IMR-90 (cell line): ENCODE data around the gene RNF34. TPM values are rescaled to one million over a fixed set of nuclear protein-coding genes. Genes with fewer than 3 reads are reported as not detected.
A peak's percentile ranks its signal among the peaks of the same experiment; 100 is the strongest.

Experiments
- ATAC-seq: fragments of 200-7000 bp; cut with Tn5 transposase; 2 replicates; pipeline ENCODE4 v1.9.1; 2020; ENCODE audit warnings: low read depth, mild to moderate bottlenecking, moderate library complexity
- BruUV-seq: library from RNA; stranded (reverse); fragments of 400-500 nt; replicated peaks from 2 replicates; lab custom pipeline; 2021; lab: Mats Ljungman, UMichigan
- CTCF ChIA-PET: fragments of 300-600 bp; formaldehyde crosslinking; extraction: SDS; loops from one replicate; lab custom pipeline; 2021; ENCODE audit warnings: antibody characterized with exemption; lab: Yijun Ruan, JAX
- POLR2A ChIA-PET: fragments of 300-600 bp; sonication (Branson Sonifier 250); formaldehyde crosslinking; loops from one replicate; lab custom pipeline; 2022; ENCODE audit warnings: antibody characterized with exemption; ENCODE audit not compliant: unreplicated experiment; lab: Charles Lee
- DNase-seq: peaks from one replicate; pipeline ENCODE4 v3.0.0; 2013
- H2AFZ ChIP-seq: replicated peaks from 2 replicates; pipeline ENCODE3; 2013; ENCODE audit warnings: low read length, mild to moderate bottlenecking; ENCODE audit not compliant: poor library complexity
- H2AK5ac ChIP-seq: 2 replicates; pipeline ENCODE4 v1.6.1; 2013; ENCODE audit warnings: low read depth, low read length, inconsistent platforms
- H2AK9ac ChIP-seq: replicated peaks from 2 replicates; pipeline ENCODE3; 2013; ENCODE audit warnings: mild to moderate bottlenecking, low read depth, low read length, moderate library complexity; ENCODE audit not compliant: poor library complexity
- H2BK120ac ChIP-seq: 2 replicates; pipeline ENCODE4 v1.6.1; 2013; ENCODE audit warnings: low read depth, low read length, inconsistent platforms
- H2BK15ac ChIP-seq: 3 replicates; pipeline ENCODE4 v1.6.1; 2013; ENCODE audit warnings: low read depth, low read length, inconsistent platforms
- H2BK20ac ChIP-seq: 2 replicates; pipeline ENCODE4 v1.6.1; 2013; ENCODE audit warnings: low read depth, mild to moderate bottlenecking, inconsistent platforms, low read length, moderate library complexity
- H2BK5ac ChIP-seq: 2 replicates; pipeline ENCODE4 v1.6.1; 2013; ENCODE audit warnings: mild to moderate bottlenecking, low read depth, low read length, inconsistent platforms; ENCODE audit not compliant: poor library complexity, severe bottlenecking
- H3K14ac ChIP-seq: replicated peaks from 2 replicates; pipeline ENCODE4 v1.6.1; 2013; ENCODE audit warnings: low read depth, low read length, inconsistent platforms
- H3K18ac ChIP-seq: 2 replicates; pipeline ENCODE4 v1.6.1; 2013; ENCODE audit warnings: low read depth, low read length, control low read depth
- H3K23ac ChIP-seq: 2 replicates; pipeline ENCODE4 v1.6.1; 2013; ENCODE audit warnings: low read depth, low read length, inconsistent platforms
- H3K27ac ChIP-seq: 2 replicates; pipeline ENCODE4 v1.5.1; 2013; ENCODE audit warnings: mild to moderate bottlenecking, control low read depth, low read length; ENCODE audit not compliant: insufficient read depth
- H3K27me3 ChIP-seq: 2 replicates; pipeline ENCODE4 v1.6.1; 2013; ENCODE audit warnings: low read length; ENCODE audit not compliant: control insufficient read depth, insufficient read depth
- H3K36me3 ChIP-seq: 2 replicates; pipeline ENCODE4 v1.6.1; 2013; ENCODE audit warnings: low read length, mixed read lengths; ENCODE audit not compliant: control insufficient read depth, insufficient read depth
- H3K4ac ChIP-seq: 2 replicates; pipeline ENCODE4 v1.6.1; 2013; ENCODE audit warnings: low read depth, low read length, inconsistent platforms
- H3K4me1 ChIP-seq: 2 replicates; pipeline ENCODE4 v1.6.1; 2013; ENCODE audit warnings: low read length, mixed read lengths; ENCODE audit not compliant: control insufficient read depth, insufficient read depth
- H3K4me2 ChIP-seq: 2 replicates; pipeline ENCODE4 v1.6.1; 2013; ENCODE audit warnings: low read depth, mild to moderate bottlenecking, control low read depth, low read length, moderate library complexity
- H3K4me3 ChIP-seq: 2 replicates; pipeline ENCODE4 v1.5.1; 2013; ENCODE audit warnings: low read depth, mild to moderate bottlenecking, control low read depth, low read length, moderate library complexity; ENCODE audit not compliant: insufficient read depth
- H3K56ac ChIP-seq: 2 replicates; pipeline ENCODE4 v1.6.1; 2013; ENCODE audit warnings: low read length, inconsistent platforms; ENCODE audit not compliant: insufficient read depth; ENCODE audit errors: extremely low read depth
- H3K79me1 ChIP-seq, 2 experiments: 2 replicates each; pipeline ENCODE4 v1.6.1; 2013; ENCODE audit warnings: low read length in 2 of 2, inconsistent platforms in 1 of 2, low read depth in 1 of 2
- H3K9ac ChIP-seq: 2 replicates; pipeline ENCODE4 v1.6.1; 2013; ENCODE audit warnings: low read depth, low read length, control low read depth
- H3K9me1 ChIP-seq: 2 replicates; pipeline ENCODE4 v1.6.1; 2013; ENCODE audit warnings: low read length, inconsistent platforms; ENCODE audit not compliant: insufficient read depth
- H3K9me3 ChIP-seq: 2 replicates; pipeline ENCODE4 v1.6.1; 2013; ENCODE audit warnings: low read length; ENCODE audit not compliant: control insufficient read depth, insufficient read depth
- H4K20me1 ChIP-seq: 2 replicates; pipeline ENCODE4 v1.6.1; 2013; ENCODE audit warnings: low read length, inconsistent platforms; ENCODE audit not compliant: insufficient read depth
- H4K5ac ChIP-seq: 2 replicates; pipeline ENCODE4 v1.6.1; 2013; ENCODE audit warnings: mild to moderate bottlenecking, low read depth, low read length, control low read depth
- H4K8ac ChIP-seq, 2 experiments: 2 replicates each; pipeline ENCODE4 v1.6.1; 2013; ENCODE audit warnings: low read depth in 2 of 2, low read length in 2 of 2, control low read depth in 1 of 2, inconsistent platforms in 1 of 2
- H4K91ac ChIP-seq: 2 replicates; pipeline ENCODE4 v1.6.1; 2013; ENCODE audit warnings: low read depth, low read length, inconsistent platforms; ENCODE audit not compliant: insufficient read depth
- BHLHE40 ChIP-seq: fragments of 150-350 bp; IDR thresholded peaks from 2 replicates; pipeline ENCODE4 v1.6.1; 2016; ENCODE audit warnings: mild to moderate bottlenecking, low read depth, low read length
- FOS ChIP-seq: fragments of 150-350 bp; IDR thresholded peaks from 2 replicates; pipeline ENCODE4 v1.6.1; 2016; ENCODE audit warnings: low read depth, low read length
- MAFK ChIP-seq: IDR thresholded peaks from 2 replicates; pipeline ENCODE4 v1.6.1; 2012; ENCODE audit warnings: low read depth, low read length, improper control_type of control experiment
- MAZ ChIP-seq: IDR thresholded peaks from 2 replicates; pipeline ENCODE4 v1.6.1; 2012; ENCODE audit warnings: low read depth, mild to moderate bottlenecking, low read length, improper control_type of control experiment, moderate library complexity, borderline replicate concordance
- MXI1 ChIP-seq: IDR thresholded peaks from 2 replicates; pipeline ENCODE4 v1.6.1; 2012; ENCODE audit warnings: low read depth, mild to moderate bottlenecking, low read length, moderate library complexity, borderline replicate concordance
- POLR2A ChIP-seq: IDR thresholded peaks from 2 replicates; pipeline ENCODE4 v1.6.1; 2012; ENCODE audit warnings: mild to moderate bottlenecking, low read depth, low read length
- RAD21 ChIP-seq: IDR thresholded peaks from 2 replicates; pipeline ENCODE4 v1.6.1; 2012; ENCODE audit warnings: low read length, improper control_type of control experiment
- SMC3 ChIP-seq: fragments of 150-350 bp; IDR thresholded peaks from 2 replicates; pipeline ENCODE4 v1.6.1; 2016; ENCODE audit warnings: low read depth, mild to moderate bottlenecking, antibody characterized with exemption, low read length, moderate library complexity
- USF2 ChIP-seq: fragments of 150-350 bp; IDR thresholded peaks from 2 replicates; pipeline ENCODE4 v1.6.1; 2017; ENCODE audit warnings: mild to moderate bottlenecking, antibody characterized with exemption, low read length, low read depth
- WGBS, 2 experiments: methylation state at CpG; one replicate each; pipeline versions ENCODE4 v1.1.5 to v1.1.7; 2013; ENCODE audit warnings: missing lambda C conversion rate in 2 of 2; ENCODE audit not compliant: insufficient read length in 1 of 2; ENCODE audit errors: extremely low coverage in 2 of 2; 5-methylcytosine and 5-hydroxymethylcytosine counted together
- dilution Hi-C: fragments of 300-500 bp; cut with HindIII; formaldehyde crosslinking; loops from one replicate; pipeline ENCODE4 v1.14.3; 2018; ENCODE audit warnings: low sequenced_read_pairs; ENCODE audit not compliant: unreplicated experiment
- in situ Hi-C: fragments of 300-500 bp; cut with MboI; formaldehyde crosslinking; loops from 3 replicates; pipeline ENCODE4 v1.14.3; 2019; ENCODE audit warnings: low sequenced_read_pairs, inconsistent platforms, mixed read lengths
- intact Hi-C: fragments of 100-400 bp; cut with micrococcal nuclease; formaldehyde crosslinking; loops from 2 replicates; pipeline ENCODE4 v1.10.0; 2022
- polyA plus RNA-seq, 3 experiments: library from polyadenylated mRNA; depleted of rRNA; stranded (reverse); fragments of >200 nt; gene quantifications; 2 replicates each; pipeline ENCODE4 v1.2.3, GENCODE V29; 2012; ENCODE audit warnings: low replicate concordance in 1 of 3
- total RNA-seq: library from RNA; depleted of rRNA; stranded (reverse); fragments of >200 nt; gene quantifications from 2 replicates; pipeline ENCODE4 v1.2.3, GENCODE V29; 2012

The RNF34 gene
- total and polyA plus RNA-seq, 2 of the 4 experiments (the other 2 are of a cell fraction) = 33.2 to 69.5 TPM

DNA sequence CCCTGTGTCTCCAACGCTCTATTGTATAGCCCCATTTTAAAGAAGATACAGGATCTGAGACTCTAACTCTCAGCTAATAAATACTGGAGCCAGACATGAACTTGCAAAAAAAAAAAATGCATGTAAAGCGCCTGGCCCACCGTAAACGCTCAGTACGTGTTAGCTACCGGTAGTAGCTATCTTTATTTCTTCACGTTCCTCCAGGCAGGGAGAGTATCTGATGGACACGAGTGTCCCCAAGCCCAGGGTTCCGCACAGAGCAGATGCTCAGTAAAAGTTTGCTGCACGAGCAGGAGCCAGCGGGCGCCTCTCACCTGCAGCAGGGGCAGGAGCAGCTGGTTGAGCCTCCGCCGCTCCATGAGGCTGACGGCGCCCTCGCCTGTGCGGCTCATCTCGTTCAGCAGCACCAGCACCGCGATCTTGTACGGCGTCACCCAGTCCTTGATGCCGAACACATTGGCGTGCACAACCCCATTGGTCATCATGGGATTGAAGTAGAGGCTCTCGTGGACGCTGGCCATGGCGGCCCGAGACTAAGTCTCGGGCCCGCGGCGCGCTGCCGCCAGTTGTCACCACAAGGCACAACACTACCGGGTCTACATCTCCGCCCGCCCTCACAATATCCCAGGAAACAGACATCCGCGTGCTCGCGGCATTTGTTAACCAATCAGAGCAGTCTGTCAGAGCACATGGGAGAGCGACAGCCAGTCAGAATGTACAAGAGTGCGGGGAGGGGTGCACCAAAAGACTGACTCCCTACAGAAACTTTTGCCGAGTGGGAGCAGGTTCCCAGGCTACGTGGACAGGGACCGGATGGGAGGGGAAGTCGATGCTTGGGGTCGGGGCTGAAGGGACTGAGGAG is 47.9 kb upstream of the RNF34 start, which contains the start of gene ANAPC5:
Gene ANAPC5, minus strand, starts transcription at position 592 of the 862 bp plus-strand sequence. Its CDS starts 71 bp downstream, at position 521.
- Histone ChIP-seq H2BK5ac (peak within 1 kb of the TSS; percentile 82), H3K9me1 (no peaks in the 10 kb centered on the region), H2AFZ (peak within 1 kb of the TSS; percentile 97), H3K23ac (peak within 1 kb of the TSS; percentile 80), H2BK120ac (peak within 1 kb of the TSS; percentile 34; the same call in 1 of the 2 replicates), H4K91ac (peak within 1 kb of the TSS; percentile 94), H2AK9ac (peak within 1 kb of the TSS; percentile 97), H2BK20ac (peak within 1 kb of the TSS; percentile 7; the same call in 1 of the 2 replicates), H3K36me3 (peaks cover 1% of the 10 kb centered on the region; the same call in 1 of the 2 replicates), H3K27ac (peak within 1 kb of the TSS; percentile 78), H3K4ac (peak within 1 kb of the TSS; percentile 84), H2AK5ac (peak within 1 kb of the TSS; percentile 93), H3K9ac (peak within 1 kb of the TSS; percentile 94), H3K4me2 (peak within 1 kb of the TSS; percentile 73), H2BK15ac (peak within 1 kb of the TSS; percentile 43; the same call in 1 of the 3 replicates), H3K27me3 (no peaks in the 10 kb centered on the region), H3K4me1 (no peaks in the 10 kb centered on the region), H4K8ac (peak within 1 kb of the TSS; percentile 79 to 98), H3K4me3 (peak within 1 kb of the TSS; percentile 77), H3K18ac (peak within 1 kb of the TSS; percentile 25), H4K20me1 (no peaks in the 10 kb centered on the region), H3K14ac (peak within 1 kb of the TSS; percentile 94), H3K9me3 (no peaks in the 10 kb centered on the region), H3K79me1 (peaks cover 6 to 32% of the 10 kb centered on the region in 2 experiments), H3K56ac (peak within 1 kb of the TSS; percentile 86), H4K5ac (peak within 1 kb of the TSS; percentile 66)
- in situ Hi-C loops (loop anchor here (5.0 kb wide), 1 partner anchor 40 kb away; no protein-coding TSS in a partner anchor), dilution Hi-C loops (no loop called here), intact Hi-C loops (loop anchor here (1.0 kb wide), 1 partner anchor 48 kb away; the partner anchor contains the start of gene RNF34)
- no TSS peak for BruUV-seq
- DNase-seq (peak; percentile 99), ATAC-seq (peak; percentile 99)
- ChIA-PET CTCF (interaction anchor here (0.6 to 1.6 kb wide), 3 partner anchors 17 to 1085 kb away, joined by 3 to 7 read pairs (median 3); partner anchors contain the start of gene RNF34), POLR2A (interaction anchor here (0.5 to 1.2 kb wide), 8 partner anchors 13 to 389 kb away, joined by 3 to 6 read pairs (median 4); partner anchors contain the start of gene RNF34)
- 1% methylated on average over 24 of the region's 49 CpGs; no CpG with 5 or more reads in 1 of the 2 experiments for WGBS, 2 experiments
- peak; percentile 83 for TF ChIP-seq MXI1
- peak; percentile 92 for TF ChIP-seq POLR2A
- peak; percentile 88 for TF ChIP-seq MAZ
- TF ChIP-seq RAD21 = no peak
- TF ChIP-seq USF2 = peak; percentile 98
- TF ChIP-seq BHLHE40 = peak; percentile 43; the same call in 1 of the 2 replicates
- TF ChIP-seq MAFK = 0 out of 2 replicates have a peak, but pooled peaks have one; percentile 4
- peak; percentile 46; the same call in 1 of the 2 replicates for TF ChIP-seq FOS
- no peak for TF ChIP-seq SMC3
